ENCODE measurements around the gene SORCS3. TPM values are rescaled to one million over a fixed set of nuclear protein-coding genes. Genes with fewer than 3 reads are reported as not detected.

SORCS3 gene
- total and polyA plus RNA-seq, 11 donors = 0.03 to 0.19 (median 0.05) TPM; not detected in 8

DNA sequence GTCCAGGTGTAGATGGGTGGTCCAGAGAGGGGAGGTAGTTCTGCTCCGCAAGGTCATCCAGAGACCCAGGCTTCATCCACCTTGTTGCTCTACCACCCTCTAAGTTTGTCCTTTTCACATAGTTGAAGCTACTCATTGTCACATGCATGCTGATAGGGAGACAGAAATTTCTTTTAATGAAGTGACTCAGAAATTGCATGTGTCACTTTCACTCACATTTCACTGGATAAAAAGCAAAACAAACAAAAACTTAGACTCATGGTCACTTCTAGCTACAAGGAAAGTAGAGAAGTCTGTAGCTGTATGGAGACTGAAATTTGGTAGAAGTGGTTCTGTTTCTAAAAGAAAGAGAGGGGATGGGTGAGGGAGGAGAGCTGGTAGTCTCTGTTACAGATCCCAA is 161.9 kb downstream of the SORCS3 start:
- no peak for TF ChIP-seq POLR2A (IDR thresholded peaks at IDR 0.05)
- TF ChIP-seq CTCF (IDR thresholded peaks at IDR 0.05) = no peak
- no peak for ATAC-seq
- WGBS, 4 donors = 96 to 100% (median 97%) methylated on average over 1 of the region's 1 CpG
- Histone ChIP-seq H3K27me3 (no peaks in the 10 kb centered on the region), H3K4me3 (no peak overlapping the region), H3K9me3 (no peaks in the 10 kb centered on the region), H3K4me1 (no peaks in the 10 kb centered on the region), H3K27ac (no peak overlapping the region), H3K36me3 (no peaks in the 10 kb centered on the region)
- DNase-seq = no peak
- intact Hi-C loops (cut with DNase I) = no loop called here

- DNase-seq = no peak
- H3K36me3 ChIP-seq = no peaks in the 10 kb centered on the region
- no peak for ATAC-seq
- no peak for TF ChIP-seq CTCF (IDR thresholded peaks at IDR 0.05)
- no peak for TF ChIP-seq POLR2A (IDR thresholded peaks at IDR 0.05)
- intact Hi-C loops (cut with DNase I) = no loop called here
- WGBS, 4 donors = 68 to 87% (median 77%) methylated on average over 1 of the region's 1 CpG
- no peak overlapping the region for H3K27ac ChIP-seq
- no peaks in the 10 kb centered on the region for H3K27me3 ChIP-seq
- H3K9me3 ChIP-seq = no peaks in the 10 kb centered on the region
- H3K4me1 ChIP-seq = no peaks in the 10 kb centered on the region
- no peak overlapping the region for H3K4me3 ChIP-seq
Observed at GRCh38 chr10:104804880-104805279, 163.8 kb downstream of the SORCS3 start.

GRCh38 chr10:104806801-104807200 is 165.7 kb downstream of the SORCS3 start:
- no peaks in the 10 kb centered on the region for H3K36me3 ChIP-seq
- intact Hi-C loops (cut with DNase I) = no loop called here
- 78 to 89% (median 85%) methylated on average over 2 of the region's 2 CpGs for WGBS, 4 donors
- no peak for DNase-seq
- no peaks in the 10 kb centered on the region for H3K9me3 ChIP-seq
- no peaks in the 10 kb centered on the region for H3K27me3 ChIP-seq
- no peak overlapping the region for H3K27ac ChIP-seq
- ATAC-seq = no peak
- H3K4me3 ChIP-seq = no peak overlapping the region
- TF ChIP-seq POLR2A (IDR thresholded peaks at IDR 0.05) = no peak
- TF ChIP-seq CTCF (IDR thresholded peaks at IDR 0.05) = no peak
- no peaks in the 10 kb centered on the region for H3K4me1 ChIP-seq

- no peak for TF ChIP-seq CTCF (IDR thresholded peaks at IDR 0.05)
- no peak for TF ChIP-seq POLR2A (IDR thresholded peaks at IDR 0.05)
- H3K4me1 ChIP-seq = no peaks in the 10 kb centered on the region
- intact Hi-C loops (cut with DNase I) = no loop called here
Observed at GRCh38 chr10:104807581-104808310, 166.7 kb downstream of the SORCS3 start.

More at GRCh38 chr10:104807581-104808310, 166.7 kb downstream of the SORCS3 start:
- no peak overlapping the region for H3K4me3 ChIP-seq
- no peak for ATAC-seq
- no peak overlapping the region for H3K27ac ChIP-seq
- 72 to 77% (median 74%) methylated on average over 7 of the region's 7 CpGs for WGBS, 4 donors
- H3K9me3 ChIP-seq = no peaks in the 10 kb centered on the region
- H3K36me3 ChIP-seq = no peaks in the 10 kb centered on the region
- H3K27me3 ChIP-seq = no peaks in the 10 kb centered on the region
- no peak for DNase-seq
